Measurements from ENCODE around the gene DPEP2. TPM values are rescaled to one million over a fixed set of nuclear protein-coding genes. Genes with fewer than 3 reads are reported as not detected.
"Not testable (repeated sequence)": the region's sequence is repeated elsewhere in the genome, so short reads cannot be mapped to it uniquely, and the experiment has no call there.

DPEP2 gene
- total RNA-seq: not detected in 2 replicates

GRCh38 chr16:67998779-67999688 is at the start of gene DPEP2:
DPEP2 (minus strand) TSS chr16:67999484; CDS start chr16:67993212, 6,272 bp downstream.
- not testable (repeated sequence) for H3K4me3 ChIP-seq (ENCODE audit: insufficient read depth, low read length); H3K79me2 ChIP-seq (ENCODE audit: insufficient read depth, low read length); H3K36me3 ChIP-seq (ENCODE audit: insufficient read depth, low read length); H3K4me2 ChIP-seq (ENCODE audit: insufficient read depth, low read length); H3K4me1 ChIP-seq (ENCODE audit: insufficient read depth, low read length); H3K9me3 ChIP-seq (ENCODE audit: low read depth, low read length); H4K20me1 ChIP-seq (ENCODE audit: insufficient read depth, low read length); H2AFZ ChIP-seq (ENCODE audit: low read length); H3K27me3 ChIP-seq (ENCODE audit: insufficient read depth, low read length); DNase-seq (ENCODE audit: insufficient read length, low spot score, missing footprints); H3K27ac ChIP-seq (ENCODE audit: low read depth, low read length)

DNA sequence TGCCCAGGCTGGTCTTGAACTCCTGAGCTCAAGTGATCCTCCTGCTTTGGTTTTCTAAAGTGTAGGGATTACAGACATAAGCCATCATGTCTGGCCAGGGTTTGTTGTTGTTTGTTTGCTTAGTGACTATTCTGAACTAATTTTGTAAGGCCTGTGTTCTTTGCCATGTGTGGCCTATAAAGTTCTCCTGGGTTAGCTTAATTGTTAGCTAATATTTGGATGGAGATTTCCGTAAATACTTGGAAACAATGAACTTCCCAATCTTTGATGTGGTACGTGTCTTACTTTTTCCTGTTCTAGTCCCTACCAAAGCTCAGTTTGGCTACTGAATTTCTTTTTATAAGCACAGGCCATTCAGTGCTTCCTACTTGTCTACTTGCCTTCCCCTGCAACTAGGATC is 48.7 kb upstream of the DPEP2 start:
- no peaks in the 10 kb centered on the region for H3K4me1 ChIP-seq (ENCODE audit: insufficient read depth, low read length)
- no peak overlapping the region for H3K4me3 ChIP-seq (ENCODE audit: insufficient read depth, low read length)
- TF ChIP-seq, protein P1, sequence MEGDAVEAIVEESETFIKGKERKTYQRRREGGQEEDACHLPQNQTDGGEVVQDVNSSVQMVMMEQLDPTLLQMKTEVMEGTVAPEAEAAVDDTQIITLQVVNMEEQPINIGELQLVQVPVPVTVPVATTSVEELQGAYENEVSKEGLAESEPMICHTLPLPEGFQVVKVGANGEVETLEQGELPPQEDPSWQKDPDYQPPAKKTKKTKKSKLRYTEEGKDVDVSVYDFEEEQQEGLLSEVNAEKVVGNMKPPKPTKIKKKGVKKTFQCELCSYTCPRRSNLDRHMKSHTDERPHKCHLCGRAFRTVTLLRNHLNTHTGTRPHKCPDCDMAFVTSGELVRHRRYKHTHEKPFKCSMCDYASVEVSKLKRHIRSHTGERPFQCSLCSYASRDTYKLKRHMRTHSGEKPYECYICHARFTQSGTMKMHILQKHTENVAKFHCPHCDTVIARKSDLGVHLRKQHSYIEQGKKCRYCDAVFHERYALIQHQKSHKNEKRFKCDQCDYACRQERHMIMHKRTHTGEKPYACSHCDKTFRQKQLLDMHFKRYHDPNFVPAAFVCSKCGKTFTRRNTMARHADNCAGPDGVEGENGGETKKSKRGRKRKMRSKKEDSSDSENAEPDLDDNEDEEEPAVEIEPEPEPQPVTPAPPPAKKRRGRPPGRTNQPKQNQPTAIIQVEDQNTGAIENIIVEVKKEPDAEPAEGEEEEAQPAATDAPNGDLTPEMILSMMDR (IDR thresholded peaks at IDR 0.05; ENCODE audit: extremely low read depth, low read depth, low read length): no peak
- H4K20me1 ChIP-seq (ENCODE audit: insufficient read depth, low read length): no peaks in the 10 kb centered on the region
- H2AFZ ChIP-seq (ENCODE audit: low read length): no peak overlapping the region
- no peak for DNase-seq (ENCODE audit: insufficient read length, low spot score, missing footprints)
- no peaks in the 10 kb centered on the region for H3K79me2 ChIP-seq (ENCODE audit: insufficient read depth, low read length)
- H3K36me3 ChIP-seq (ENCODE audit: insufficient read depth, low read length): peaks cover 7% of the 10 kb centered on the region
- H3K27me3 ChIP-seq (ENCODE audit: insufficient read depth, low read length): no peaks in the 10 kb centered on the region
- no peak overlapping the region for H3K27ac ChIP-seq (ENCODE audit: low read depth, low read length)
- H3K9me3 ChIP-seq (ENCODE audit: low read depth, low read length): no peaks in the 10 kb centered on the region
- H3K4me2 ChIP-seq (ENCODE audit: insufficient read depth, low read length): no peak overlapping the region

DNA sequence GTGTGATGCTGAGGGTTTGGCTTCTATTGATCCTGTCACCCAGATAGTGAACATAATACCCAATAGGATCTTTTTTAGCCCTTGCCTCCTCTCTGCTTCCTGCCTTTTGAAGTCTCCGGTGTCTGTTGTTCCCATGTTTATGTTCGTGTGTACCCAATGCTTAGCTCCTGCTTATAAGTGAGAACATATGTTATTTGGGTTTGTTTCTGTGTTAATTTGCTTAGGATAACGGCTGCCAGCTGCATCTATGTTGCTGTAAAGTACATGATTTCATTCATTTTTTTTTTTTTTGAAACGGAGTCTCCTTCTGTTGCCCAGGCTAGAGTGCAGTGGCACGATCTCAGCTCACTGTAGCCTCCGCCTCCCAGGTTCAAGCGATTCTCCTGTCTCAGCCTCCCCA is 46.8 kb upstream of the DPEP2 start:
- H3K9me3 ChIP-seq (ENCODE audit: low read depth, low read length): no peaks in the 10 kb centered on the region
- TF ChIP-seq, protein P1 (IDR thresholded peaks at IDR 0.05; ENCODE audit: extremely low read depth, low read depth, low read length): no peak
- no peak overlapping the region for H3K4me3 ChIP-seq (ENCODE audit: insufficient read depth, low read length)
- no peaks in the 10 kb centered on the region for H3K27me3 ChIP-seq (ENCODE audit: insufficient read depth, low read length)
- H3K27ac ChIP-seq (ENCODE audit: low read depth, low read length): no peak overlapping the region
- H2AFZ ChIP-seq (ENCODE audit: low read length): no peak overlapping the region
- no peak overlapping the region for H3K4me2 ChIP-seq (ENCODE audit: insufficient read depth, low read length)
- H3K4me1 ChIP-seq (ENCODE audit: insufficient read depth, low read length): no peaks in the 10 kb centered on the region
- no peaks in the 10 kb centered on the region for H3K79me2 ChIP-seq (ENCODE audit: insufficient read depth, low read length)
- H4K20me1 ChIP-seq (ENCODE audit: insufficient read depth, low read length): no peaks in the 10 kb centered on the region
- DNase-seq (ENCODE audit: insufficient read length, low spot score, missing footprints): no peak
- peaks cover 9% of the 10 kb centered on the region for H3K36me3 ChIP-seq (ENCODE audit: insufficient read depth, low read length)

DNA sequence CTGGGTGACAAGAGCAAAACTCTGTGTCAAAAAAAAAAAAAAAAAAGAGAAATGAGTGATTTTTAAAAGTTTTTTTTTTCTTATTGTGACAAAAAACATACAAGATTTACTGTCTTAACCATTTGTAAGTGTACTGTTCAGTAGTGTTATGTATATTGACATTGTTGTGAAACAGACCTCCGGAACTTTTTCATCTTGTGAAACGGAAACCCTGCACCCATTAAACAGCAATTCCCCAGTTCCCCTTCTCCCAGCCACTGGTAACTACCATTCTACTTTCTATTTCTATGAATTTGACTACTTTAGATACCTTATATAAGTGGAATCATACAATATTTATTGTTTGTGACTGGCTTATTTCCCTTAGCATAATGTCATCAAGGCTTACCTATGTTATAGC is 42.5 kb upstream of the DPEP2 start:
- no peaks in the 10 kb centered on the region for H3K9me3 ChIP-seq (ENCODE audit: low read depth, low read length)
- no peaks in the 10 kb centered on the region for H3K4me1 ChIP-seq (ENCODE audit: insufficient read depth, low read length)
- no peak overlapping the region for H2AFZ ChIP-seq (ENCODE audit: low read length)
- no peak overlapping the region for H3K4me2 ChIP-seq (ENCODE audit: insufficient read depth, low read length)
- H3K4me3 ChIP-seq (ENCODE audit: insufficient read depth, low read length): no peak overlapping the region
- H3K36me3 ChIP-seq (ENCODE audit: insufficient read depth, low read length): peaks cover 3% of the 10 kb centered on the region
- no peaks in the 10 kb centered on the region for H3K79me2 ChIP-seq (ENCODE audit: insufficient read depth, low read length)
- no peaks in the 10 kb centered on the region for H3K27me3 ChIP-seq (ENCODE audit: insufficient read depth, low read length)
- TF ChIP-seq, protein P1 (IDR thresholded peaks at IDR 0.05; ENCODE audit: extremely low read depth, low read depth, low read length): no peak
- DNase-seq (ENCODE audit: insufficient read length, low spot score, missing footprints): no peak
- no peak overlapping the region for H3K27ac ChIP-seq (ENCODE audit: low read depth, low read length)
- H4K20me1 ChIP-seq (ENCODE audit: insufficient read depth, low read length): no peaks in the 10 kb centered on the region
